NCI-H1105 treated with DMSO at 0.1 percent for 48 hours (cell line): ENCODE measurements around the gene CCDC183.
A peak's percentile ranks its signal among the peaks of the same experiment; 100 is the strongest.
"Not testable (repeated sequence)": the region's sequence is repeated elsewhere in the genome, so short reads cannot be mapped to it uniquely, and the experiment has no call there.

ENCODE experiments used
- DNase-seq: peaks from one replicate; lab custom pipeline; 2025; lab: John Stamatoyannopoulos, UW

The CCDC183 gene

DNA sequence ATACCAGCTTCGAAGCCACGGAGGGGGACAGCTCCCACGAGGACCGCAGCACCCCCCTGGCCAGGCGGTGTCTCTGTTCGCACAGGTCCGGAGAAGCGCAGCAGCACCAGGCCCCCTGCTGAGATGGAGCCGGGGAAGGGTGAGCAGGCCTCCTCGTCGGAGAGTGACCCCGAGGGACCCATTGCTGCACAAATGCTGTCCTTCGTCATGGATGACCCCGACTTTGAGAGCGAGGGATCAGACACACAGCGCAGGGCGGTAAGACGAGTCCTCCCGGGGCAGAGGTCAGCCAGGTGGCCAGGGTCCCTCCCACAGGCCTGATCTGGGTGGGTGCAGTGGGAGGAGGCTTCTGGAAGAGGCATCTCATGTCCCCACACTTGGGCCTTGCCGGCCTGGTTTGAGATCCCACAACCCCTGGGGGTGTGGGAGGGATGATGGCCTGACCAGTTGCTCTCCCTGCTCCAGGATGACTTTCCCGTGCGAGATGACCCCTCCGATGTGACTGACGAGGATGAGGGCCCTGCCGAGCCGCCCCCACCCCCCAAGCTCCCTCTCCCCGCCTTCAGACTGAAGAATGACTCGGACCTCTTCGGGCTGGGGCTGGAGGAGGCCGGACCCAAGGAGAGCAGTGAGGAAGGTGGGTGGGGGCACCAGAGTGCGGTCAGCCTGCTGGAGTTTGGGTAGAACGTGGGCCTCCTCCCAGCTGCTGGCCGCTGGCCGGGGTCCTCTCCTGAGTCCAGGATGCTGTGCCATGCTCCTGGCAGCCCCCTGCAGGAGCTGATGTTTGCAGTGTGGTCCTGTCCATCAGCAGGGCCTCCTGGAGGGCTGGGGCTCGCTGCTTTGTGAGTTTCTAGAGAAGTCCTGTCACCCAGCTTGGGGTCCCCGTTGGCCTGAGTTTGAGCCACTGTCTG, 43.3 kb downstream of the CCDC183 start:
- no peak for DNase-seq

- no peak for DNase-seq
These were observed 44.2 kb downstream of the CCDC183 start for GRCh38 chr9:136840140-136840876.

- peak; percentile 53 for DNase-seq
These were observed 44.9 kb downstream of the CCDC183 start for GRCh38 chr9:136840877-136841645.

DNA sequence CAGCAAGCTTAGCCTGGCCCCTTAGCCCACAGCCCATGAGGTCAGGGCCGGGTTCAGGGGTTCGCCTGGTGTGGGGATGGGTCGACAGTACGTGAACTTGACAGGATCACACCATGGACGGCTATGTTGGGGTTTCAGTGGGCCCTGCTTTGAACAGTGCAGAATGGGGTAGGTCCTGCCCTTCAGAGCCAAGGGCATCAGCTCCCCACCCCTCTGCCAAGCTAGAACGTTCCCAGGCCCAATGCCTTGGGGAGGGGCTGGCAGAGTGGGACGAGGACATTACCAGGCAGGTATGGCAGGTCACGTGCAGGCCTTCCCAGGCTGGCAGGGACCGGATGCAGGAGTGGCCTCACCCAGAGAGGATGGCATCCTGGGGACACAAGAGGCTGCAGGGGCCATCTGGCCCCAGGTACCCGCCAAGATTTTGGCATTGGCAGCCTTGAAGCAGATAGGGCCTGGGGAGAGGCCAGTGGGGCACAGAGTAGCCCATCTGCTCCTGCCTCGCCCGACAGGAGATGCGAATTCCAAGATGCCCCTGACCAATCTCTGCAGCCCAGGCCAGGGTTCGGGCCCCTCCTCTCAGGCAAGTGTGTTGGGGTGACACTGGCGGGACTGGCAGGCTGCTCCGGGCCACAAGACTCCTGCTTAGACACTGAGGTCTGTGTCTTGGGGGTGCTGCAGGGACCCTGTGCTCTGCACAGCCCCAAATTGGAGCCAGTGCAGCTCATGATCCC, 45.7 kb downstream of the CCDC183 start:
- DNase-seq: not testable (repeated sequence)

DNA sequence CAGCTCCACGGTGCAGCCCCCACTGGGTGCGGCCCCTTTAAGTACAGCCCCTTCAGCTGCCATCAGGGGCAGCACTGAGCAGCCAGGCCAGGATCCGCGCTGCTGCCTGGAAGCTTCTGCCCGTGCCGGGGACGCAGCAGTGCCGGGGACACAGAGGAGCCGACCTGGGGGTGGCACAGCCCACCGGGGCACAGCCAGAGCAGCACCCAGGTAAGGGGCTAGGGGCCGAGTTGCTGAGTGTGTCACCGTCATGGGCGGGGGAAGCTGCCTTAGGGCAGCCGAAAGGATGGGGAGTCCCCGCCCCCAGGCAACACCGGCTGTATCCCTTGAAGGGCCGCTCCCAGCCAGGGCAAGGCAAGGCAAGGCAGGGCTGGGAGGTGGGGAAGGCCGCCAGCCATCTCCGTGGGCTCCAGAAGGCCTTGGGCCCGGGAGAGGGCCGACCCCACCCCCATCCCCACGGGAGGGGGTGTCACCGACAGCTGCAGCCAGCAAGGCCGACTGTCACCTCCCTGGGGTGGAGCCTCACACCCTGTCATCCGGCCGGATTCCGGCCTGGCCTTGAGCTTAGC, 46.3 kb downstream of the CCDC183 start, which contains the start of gene AJM1:
Gene AJM1 (plus strand): TSS at position 99 of the 569 bp plus-strand sequence. CDS start 1,937 bp downstream, outside the sequence.
- DNase-seq: peak; percentile 62

GRCh38 chr9:136843159-136843800, 47.1 kb downstream of the CCDC183 start:
- DNase-seq: not testable (repeated sequence)

DNA sequence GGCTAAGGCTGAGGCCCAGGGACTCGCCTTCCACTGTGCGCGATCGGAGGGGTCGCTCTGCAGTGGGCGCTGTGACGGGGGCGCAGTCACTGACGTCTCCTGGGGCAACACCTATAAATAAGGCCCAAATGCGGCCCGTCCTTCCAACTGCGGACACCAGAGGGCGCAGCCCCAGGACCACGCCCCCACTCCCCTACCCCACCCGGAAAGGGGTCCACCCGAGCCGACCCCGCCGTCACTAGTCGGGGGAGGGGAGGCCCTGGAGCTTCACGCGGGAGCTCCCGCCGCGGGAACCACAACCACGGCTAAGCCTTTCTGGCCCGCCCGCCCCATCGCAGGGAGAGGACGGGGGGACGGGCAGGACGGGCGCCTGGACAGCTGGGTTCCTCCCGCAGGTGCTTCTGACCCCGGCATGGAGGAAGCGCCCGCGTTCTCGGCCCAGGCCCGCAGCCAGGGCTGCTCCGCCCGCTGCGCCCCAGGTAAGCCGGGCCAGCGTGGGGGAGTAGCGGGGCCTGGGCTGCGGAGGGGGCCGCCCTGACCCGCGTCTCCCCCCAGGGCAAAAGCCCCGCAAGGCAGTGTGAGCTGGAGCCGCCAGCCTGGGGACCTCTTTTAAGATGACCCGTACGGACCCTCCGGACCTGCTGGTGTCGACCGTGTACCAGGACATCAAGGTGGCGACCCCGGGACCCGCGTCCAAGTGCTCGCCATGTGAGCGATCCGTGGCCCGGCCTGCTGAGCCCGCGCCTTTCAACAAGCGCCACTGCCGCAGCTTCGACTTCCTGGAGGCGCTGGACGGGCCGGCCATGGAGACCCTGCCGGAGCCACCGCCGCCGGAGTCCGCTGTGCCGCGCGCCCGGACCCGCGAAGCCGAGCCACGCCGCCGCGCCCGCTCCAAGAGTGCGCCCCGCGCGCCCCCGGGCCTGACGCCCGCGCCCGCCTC, 47.9 kb downstream of the CCDC183 start:
- not testable (repeated sequence) for DNase-seq

DNA sequence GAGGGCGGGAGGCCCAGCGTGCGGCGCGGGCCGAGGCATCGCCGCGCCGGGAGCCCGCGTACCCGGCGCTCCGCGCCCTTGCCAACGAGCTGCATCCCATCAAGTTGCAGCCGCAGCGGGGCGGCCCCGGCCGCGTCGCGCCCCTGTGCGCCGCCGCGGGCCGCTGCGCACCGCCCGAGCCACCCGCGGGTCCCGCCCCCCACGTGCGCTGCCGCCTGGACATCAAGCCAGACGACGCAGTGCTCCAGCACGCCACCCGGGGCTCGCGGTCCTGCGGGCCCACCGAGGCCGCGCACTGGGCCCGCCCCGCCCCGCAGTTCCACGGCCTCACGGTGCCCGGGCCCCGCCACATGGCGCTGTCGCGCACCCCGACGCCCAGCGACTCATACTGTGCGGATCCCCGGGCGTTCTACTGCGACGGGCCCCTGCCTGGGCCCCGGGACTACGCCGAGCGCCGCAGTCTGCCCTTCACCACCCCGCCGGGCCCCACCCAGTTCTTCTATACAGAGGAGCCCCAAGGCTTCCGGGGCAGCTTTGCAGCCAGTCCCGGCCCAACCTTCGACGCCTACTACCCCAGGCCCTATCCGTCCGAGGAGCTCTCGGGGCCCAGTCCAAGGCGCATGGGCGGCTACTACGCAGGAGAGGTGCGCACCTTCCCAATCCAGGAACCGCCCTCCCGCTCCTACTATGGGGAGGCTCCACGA, 48.8 kb downstream of the CCDC183 start:
- DNase-seq: no peak

- DNase-seq: no peak
These were observed 49.5 kb downstream of the CCDC183 start for GRCh38 chr9:136845465-136846260.

- no peak for DNase-seq
These were observed 50.4 kb downstream of the CCDC183 start for GRCh38 chr9:136846376-136847087.

GRCh38 chr9:136847088-136847825, 51.1 kb downstream of the CCDC183 start:
- DNase-seq: peak; percentile 25

- DNase-seq: peak; percentile 57
These were observed 51.8 kb downstream of the CCDC183 start for GRCh38 chr9:136847826-136848392.

DNA sequence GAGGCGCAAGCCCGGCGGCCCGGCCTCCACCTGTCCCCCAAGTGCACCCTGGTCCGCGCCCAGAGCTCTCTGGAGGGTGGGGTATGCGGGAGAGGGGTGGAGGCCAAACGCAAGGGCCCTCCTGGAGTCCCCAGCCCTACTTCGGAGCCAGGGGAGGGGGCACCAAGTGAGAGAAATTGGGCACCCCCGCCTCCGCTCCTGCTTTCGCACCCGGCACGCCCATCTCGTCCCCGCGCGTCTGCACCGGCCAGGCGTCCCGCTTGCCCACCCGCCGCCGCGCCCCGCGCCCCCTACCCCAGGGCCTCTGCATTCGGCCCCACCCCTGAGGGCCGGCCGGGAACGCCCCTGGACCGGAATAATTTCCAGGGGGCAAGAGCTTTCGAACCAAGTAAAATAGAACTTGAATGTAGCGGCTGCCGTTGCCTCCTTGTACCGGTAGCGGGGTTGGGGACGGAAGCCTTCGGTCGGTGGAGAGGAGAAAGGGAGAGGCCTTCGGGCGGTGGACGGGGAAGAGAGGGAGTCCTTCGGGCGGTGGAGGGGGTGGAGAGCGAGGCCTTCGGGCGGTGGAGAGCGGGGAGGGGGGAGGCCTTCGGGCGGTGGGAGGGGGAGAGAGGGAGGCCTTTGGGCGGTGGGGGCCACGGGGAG, 52.4 kb downstream of the CCDC183 start:
- DNase-seq: peak; percentile 51

DNA sequence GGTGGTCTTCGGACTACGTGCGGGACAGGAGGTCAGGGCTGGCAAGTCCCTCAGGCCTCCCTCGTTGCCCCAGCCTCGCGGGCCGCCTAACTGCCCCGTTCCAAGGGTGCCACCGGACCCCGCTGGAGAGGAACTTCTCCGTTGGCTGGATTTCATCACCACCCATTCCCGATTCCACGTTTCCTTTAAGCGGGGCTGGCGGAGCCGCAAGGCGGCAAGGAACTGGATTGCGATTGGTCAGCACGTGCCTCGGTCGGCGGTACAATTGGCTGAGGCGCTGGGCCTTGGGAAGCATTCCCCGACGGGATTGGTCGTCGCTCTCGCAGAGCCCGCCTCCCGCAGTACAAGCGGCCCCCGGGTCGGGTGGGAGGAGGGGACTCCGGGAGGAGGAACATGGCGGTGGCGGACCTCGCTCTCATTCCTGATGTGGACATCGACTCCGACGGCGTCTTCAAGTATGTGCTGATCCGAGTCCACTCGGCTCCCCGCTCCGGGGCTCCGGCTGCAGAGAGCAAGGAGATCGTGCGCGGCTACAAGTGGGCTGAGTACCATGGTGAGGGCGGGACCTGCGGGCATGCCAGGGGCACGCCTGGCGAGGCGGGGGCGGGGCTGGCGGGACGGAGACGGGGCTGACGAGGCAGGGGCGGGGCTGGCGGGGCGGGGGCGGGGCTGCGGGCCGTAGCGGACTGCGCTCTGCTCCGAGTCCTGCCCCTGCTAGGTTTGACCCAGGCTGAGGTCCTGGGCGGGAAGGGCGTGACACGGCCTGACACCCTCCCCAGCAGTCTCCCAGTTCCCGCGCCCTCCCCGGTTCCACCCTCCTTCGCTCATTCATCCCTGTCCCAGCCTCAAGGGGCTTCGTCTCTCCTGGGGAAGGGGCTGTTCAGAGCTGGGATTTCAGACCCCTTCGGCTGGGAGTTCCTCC, 53.2 kb downstream of the CCDC183 start, which contains the start of gene PHPT1:
Gene PHPT1 (plus strand): TSS at position 372 of the 922 bp plus-strand sequence. CDS start 22 bp downstream, at position 394.
- peak; percentile 97 for DNase-seq
